Activated effector memory CD4-positive, alpha-beta T cell treated with Interleukin-2 at 50 U/mL for 16 hours (primary cell): ENCODE results near the gene ITGB5.
"Not testable (repeated sequence)": the region's sequence is repeated elsewhere in the genome, so short reads cannot be mapped to it uniquely, and the experiment has no call there.

Experiments
- DNase-seq: peaks from one replicate; pipeline ENCODE4 v3.0.0-alpha.2; 2020

The ITGB5 gene

GRCh38 chr3:124834723-124835718 lies 52.1 kb downstream of the ITGB5 start:
- DNase-seq, result peak; percentile 26

- DNase-seq, result no peak
Observed at GRCh38 chr3:124833710-124834332, 53.3 kb downstream of the ITGB5 start.

DNA sequence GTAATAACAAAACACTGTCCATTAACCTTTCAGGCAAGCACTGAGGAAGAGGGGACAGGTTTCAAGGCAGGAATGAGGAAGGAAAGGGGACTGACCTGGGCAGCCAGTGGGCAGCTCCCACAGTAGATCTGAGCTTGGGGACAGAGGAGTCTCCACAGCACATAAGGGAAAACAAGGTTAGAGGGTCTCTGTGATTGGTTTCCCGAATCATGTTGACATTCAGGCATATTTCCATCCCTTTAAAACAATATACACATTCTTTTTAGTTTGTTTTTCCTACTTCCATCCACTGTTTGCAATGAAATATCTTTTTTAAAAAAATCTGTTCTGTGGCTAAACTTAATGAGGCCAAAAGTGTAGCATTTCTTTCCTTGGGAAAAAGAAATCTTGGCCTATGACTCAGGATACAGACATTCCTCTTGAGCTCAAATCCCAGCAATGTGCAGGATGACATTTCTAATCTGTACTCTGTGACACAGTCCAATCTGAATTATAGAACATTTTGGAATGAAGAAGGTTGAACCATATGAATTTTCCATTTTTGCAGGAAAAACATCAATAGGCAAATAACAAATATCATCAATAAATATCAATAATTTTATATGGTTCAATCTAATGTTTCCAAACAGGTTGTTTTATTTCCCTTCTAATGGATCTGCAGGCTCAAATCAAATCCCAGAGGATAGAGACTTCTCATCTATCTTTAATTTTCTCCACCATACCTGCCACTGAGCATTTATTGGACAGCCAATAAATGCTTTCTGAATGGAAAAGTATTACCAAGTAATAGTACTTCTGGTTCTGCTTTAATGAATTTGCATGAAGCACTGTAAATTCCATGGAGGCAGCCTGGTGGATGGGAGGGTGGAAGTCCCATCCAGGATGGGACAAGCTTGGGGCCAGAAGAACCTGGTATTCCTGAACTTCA lies 54.1 kb downstream of the ITGB5 start:
- no peak for DNase-seq

- DNase-seq, result no peak
Observed at GRCh38 chr3:124831628-124832199, 55.5 kb downstream of the ITGB5 start.

- DNase-seq, result no peak
Observed at GRCh38 chr3:124829819-124830554, 57.2 kb downstream of the ITGB5 start.

GRCh38 chr3:124829178-124829818 lies 57.9 kb downstream of the ITGB5 start:
- DNase-seq, result no peak

DNA sequence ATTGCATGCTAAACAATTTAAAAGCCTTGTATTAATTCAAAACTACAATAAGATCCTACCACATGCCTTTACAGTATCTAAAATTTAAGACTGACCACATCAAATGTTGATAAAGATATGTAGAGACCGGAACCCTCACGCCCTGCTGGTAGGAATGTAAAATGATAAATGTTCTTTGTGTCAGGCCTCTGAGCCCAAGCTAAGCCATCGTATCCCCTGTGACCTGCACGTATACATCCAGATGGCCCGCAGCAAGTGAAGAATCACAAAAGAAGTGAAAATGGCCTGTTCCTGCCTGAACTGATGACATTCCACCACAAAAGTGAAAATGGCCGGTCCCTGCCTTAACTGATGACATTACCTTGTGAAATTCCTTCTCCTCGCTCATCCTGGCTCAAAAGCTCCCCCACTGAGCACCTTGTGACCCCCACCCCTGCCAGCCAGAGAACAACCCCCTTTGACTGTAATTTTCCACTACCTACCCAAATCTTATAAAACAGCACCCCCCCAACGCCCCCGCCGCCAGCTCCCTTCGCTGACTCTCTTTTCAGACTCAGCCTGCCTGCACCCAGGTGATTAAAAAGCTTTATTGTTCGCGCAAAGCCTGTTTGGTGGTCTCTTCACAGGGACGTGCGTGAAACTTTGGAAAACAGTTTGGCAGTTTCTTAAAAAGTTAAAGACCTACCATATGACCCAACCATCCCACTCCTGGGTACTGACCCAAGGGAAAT lies 59.5 kb downstream of the ITGB5 start:
- DNase-seq, result not testable (repeated sequence)

DNA sequence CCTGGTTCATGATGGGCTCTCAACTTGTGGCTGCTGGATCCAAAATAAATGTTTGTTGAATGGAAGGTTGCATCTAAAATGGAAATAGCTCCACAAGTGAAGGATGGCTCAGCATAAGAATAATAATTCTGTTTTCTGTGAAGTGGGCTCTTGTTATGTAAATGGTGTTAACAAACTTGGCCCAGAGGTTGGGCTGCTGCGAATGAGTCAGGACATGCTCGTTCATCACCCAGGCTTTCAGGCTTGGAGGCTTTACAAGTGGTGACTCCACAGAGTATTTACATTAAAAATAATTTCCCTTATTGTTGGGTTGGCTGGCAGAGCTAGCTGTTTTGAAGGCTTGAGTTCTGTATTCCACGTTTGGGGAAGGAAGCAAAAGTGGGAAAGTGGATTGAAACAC lies 60.5 kb downstream of the ITGB5 start:
- DNase-seq, result no peak

- DNase-seq, result no peak
Observed at GRCh38 chr3:124824286-124824915, 62.8 kb downstream of the ITGB5 start.

- DNase-seq, result no peak
Observed at GRCh38 chr3:124823648-124824047, 63.5 kb downstream of the ITGB5 start.

DNA sequence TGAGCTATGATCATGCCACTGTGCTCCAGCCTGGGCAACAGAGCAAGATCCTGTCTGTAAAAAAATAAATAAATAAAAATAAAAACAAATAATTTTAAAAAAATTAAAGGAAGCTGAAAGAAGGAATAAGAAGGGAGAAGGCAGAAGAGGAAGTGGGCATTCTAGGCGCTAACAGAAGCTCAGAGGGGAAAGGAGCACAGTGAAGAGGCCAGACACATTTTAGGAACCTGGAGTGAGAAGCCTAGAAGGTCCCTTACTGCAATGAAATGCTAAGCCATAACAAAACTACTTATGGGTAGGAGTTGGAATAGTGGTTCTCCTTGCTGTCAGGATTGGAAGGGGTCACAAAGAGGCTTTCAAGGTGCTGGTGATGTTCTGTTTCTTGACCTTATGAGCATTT lies 64.0 kb downstream of the ITGB5 start:
- no peak for DNase-seq

- no peak for DNase-seq
Observed at GRCh38 chr3:124821356-124821755, 65.8 kb downstream of the ITGB5 start.

GRCh38 chr3:124818398-124819091 lies 68.6 kb downstream of the ITGB5 start:
- DNase-seq, result no peak

DNA sequence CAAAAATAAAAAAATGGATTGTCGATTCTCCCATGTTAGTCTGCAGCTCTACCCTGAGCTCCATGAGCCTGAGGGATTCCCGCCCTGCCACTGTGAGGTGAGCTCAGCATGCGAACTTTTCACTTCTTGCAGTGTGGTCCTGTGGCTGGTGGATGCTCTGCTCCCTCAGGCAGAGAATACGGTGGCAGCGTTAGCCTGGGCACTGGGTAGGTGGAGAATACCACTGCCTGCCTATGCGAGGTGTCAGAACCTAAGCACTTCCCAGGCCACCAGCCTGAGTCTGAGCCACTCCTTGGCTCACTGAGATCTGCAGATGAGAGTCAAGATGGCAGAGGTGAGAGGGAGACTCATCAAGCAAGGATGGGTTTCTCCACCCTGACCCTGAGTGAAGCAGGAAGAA lies 70.1 kb downstream of the ITGB5 start:
- DNase-seq, result no peak

- DNase-seq, result no peak
Observed at GRCh38 chr3:124816206-124816605, 71.0 kb downstream of the ITGB5 start.

- no peak for DNase-seq
Observed at GRCh38 chr3:124815781-124816180, 71.4 kb downstream of the ITGB5 start.

DNA sequence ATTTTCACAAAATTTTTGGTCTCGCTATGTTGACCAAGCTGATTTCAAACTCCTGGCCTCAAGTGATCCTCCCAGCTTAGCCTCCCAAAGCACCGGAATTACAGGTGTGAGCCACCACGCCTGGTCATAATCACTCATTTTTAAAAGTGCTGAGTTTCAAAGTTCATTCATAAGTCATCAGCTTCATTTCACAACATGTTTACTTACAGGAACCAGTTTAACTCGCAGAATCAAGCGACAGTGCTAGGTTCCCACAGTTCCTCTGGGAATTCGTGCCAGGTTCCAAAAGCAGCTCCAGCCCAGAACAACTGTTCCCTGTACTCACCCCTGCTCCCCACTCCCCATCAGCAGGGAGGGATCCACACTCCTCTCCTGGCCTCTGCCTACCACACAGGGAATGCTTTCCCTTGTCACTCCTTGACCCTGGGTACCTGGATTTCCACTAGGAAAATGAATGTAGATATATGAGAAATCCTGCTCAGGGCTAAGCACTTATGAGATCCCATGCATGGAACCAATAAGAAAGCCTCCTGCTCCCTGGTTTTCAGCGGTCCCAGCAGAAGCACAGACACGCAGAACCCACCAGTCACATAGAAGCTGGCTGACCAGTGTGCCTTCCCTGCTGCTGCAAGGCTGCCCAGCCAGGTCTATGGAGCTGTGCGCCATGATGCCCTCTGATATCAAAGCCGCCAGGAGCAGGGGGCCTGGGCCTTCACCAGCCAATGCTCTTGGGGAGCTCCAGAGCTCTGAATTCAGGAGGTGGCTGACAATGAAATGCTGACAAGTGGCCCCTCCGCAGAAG lies 72.3 kb downstream of the ITGB5 start:
- DNase-seq, result no peak

DNA sequence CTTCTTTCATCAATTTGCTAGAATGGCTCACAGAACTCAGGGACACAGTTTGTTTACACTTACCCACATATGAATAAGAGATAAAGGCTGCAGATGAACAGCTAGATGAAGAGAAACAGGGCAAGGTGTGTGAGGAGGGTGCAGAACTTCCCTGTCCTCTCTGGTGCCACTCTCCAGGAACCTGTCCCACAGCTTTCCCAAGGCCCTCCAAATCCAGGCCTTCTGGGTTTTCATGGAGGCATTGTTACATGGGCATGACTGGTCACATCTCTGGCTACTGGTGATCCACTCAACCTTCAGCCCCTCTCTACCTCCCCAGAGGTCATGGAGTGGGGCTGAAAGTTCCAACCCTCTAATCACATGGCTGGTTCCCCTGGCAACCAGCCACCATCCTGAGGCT lies 73.6 kb downstream of the ITGB5 start:
- no peak for DNase-seq
